ENCODE data around the gene DCBLD1.

GRCh38 chr6:117482240-117483003 is at the start of gene DCBLD1:
- TF ChIP-seq, protein P1, sequence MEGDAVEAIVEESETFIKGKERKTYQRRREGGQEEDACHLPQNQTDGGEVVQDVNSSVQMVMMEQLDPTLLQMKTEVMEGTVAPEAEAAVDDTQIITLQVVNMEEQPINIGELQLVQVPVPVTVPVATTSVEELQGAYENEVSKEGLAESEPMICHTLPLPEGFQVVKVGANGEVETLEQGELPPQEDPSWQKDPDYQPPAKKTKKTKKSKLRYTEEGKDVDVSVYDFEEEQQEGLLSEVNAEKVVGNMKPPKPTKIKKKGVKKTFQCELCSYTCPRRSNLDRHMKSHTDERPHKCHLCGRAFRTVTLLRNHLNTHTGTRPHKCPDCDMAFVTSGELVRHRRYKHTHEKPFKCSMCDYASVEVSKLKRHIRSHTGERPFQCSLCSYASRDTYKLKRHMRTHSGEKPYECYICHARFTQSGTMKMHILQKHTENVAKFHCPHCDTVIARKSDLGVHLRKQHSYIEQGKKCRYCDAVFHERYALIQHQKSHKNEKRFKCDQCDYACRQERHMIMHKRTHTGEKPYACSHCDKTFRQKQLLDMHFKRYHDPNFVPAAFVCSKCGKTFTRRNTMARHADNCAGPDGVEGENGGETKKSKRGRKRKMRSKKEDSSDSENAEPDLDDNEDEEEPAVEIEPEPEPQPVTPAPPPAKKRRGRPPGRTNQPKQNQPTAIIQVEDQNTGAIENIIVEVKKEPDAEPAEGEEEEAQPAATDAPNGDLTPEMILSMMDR (optimal IDR thresholded peaks at IDR 0.05 in 1 of 3, IDR thresholded peaks at IDR 0.05 in 1 of 3, conservative IDR thresholded peaks at IDR 0.05 in 1 of 3; ENCODE audit: extremely low read depth in 1 of 3, insufficient read depth in 2 of 3, low read length in 3 of 3): peak in 1 of 3 experiments; percentile 18
- TF ChIP-seq EZH2 (IDR thresholded peaks at IDR 0.05; ENCODE audit: low read length): no peak

Measured in keratinocyte (primary cell).